GDM1 (cell line): ENCODE data around the gene MESD.

Experiments
- DNase-seq: peaks from one replicate; lab custom pipeline; 2025; lab: John Stamatoyannopoulos, UW

The MESD gene

DNA sequence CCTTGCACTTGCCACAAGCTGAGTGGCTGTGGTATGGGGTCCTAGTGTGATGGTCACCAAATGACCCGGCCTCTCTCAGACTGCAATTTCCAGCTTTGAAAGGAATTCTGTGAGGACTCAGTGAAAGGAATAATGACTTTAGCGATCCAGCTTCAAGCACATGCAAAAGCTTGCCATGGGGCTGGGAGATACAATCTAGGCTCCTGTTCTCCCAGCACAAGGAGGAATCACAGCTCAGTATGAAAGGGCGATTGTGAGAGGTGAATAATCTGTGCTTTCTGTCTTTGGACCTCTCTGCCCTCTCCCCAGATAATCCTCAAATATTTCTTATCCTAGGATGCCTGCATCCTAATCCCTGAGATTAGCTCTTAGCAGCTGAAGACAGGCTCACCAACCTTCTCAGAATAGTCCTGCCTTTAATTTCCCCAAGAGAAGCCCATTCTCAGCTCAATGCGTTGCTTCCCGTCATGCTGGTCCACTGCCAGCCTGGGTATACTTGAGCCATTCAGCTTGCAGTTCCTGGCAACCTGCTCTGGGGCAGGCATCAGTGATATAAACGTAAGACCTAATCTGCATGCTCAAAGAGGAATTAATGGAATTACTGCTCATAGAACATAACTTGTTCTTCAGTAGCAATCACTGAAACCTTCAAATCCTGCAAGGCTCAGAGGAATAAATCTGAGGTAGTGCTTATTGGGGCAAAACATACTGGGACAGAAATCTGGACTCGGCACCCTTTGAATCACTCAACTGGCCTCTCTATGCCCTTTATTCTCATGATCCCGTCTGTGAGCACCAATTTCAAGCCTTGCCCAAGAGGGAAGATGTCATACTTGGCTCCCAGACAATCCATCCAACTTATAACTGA is 26.2 kb upstream of the MESD start:
- DNase-seq = no peak

- DNase-seq = no peak
These were observed 25.0 kb upstream of the MESD start for GRCh38 chr15:81014446-81015093.

- no peak for DNase-seq
These were observed 23.8 kb upstream of the MESD start for GRCh38 chr15:81013396-81013929.

DNA sequence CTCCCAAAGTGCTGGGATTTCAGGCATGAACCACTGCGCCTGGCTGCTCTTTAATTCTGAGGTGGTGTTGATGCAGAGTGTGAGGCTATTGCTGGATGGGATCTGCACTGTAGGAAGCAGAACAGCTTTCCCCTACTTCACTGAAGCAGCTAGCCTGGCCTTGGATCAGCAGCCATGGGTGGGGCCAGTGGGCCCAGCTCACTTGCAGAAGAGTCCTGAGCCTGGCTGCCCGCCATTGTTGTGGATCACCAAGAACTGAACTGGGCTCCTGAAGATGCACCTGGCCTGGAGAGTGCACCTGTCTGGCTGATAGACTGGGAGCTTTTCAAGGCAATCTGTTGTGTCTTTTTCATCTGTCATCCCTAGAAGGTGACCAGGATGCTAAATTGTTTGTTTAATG is 23.0 kb upstream of the MESD start:
- no peak for DNase-seq

DNA sequence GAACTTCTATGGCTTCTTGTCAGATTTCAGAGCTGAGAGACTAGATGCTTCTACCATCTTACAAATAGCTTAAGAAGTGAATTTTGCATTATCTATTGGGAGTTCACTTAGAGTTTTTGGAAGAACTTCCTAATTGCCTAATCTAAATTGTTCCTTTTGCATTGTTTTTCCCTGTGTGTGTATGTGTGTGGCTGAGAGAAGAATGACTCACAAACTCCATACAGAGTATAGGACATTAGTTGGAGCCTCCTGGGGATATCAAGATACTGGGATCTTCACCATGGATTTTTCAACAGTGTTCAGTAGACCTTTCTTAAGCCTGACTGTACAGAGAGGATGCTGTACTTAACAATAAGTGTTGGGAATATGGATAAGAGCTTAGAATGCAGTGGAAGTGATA is 22.0 kb upstream of the MESD start:
- no peak for DNase-seq

DNA sequence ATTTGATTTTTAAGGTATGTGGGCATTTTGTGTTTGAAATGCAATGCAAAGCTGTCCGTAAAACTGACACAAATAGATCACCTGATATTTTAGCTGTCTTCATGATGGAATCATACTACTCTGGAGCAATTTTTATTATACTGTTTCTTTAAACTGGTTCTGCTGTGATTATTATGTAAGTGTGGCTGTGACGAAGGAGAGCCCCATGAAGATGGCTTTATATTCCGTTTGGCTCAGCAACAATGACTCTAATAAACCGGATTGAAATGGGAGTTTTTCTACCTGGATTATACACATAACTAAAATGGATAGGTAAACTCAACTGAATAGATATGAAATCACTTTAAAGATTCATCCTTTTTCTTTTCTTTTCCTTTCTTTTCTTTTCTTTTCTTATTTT is 20.5 kb upstream of the MESD start:
- DNase-seq = no peak

GRCh38 chr15:81008312-81008711 is 18.7 kb upstream of the MESD start:
- DNase-seq = no peak

DNA sequence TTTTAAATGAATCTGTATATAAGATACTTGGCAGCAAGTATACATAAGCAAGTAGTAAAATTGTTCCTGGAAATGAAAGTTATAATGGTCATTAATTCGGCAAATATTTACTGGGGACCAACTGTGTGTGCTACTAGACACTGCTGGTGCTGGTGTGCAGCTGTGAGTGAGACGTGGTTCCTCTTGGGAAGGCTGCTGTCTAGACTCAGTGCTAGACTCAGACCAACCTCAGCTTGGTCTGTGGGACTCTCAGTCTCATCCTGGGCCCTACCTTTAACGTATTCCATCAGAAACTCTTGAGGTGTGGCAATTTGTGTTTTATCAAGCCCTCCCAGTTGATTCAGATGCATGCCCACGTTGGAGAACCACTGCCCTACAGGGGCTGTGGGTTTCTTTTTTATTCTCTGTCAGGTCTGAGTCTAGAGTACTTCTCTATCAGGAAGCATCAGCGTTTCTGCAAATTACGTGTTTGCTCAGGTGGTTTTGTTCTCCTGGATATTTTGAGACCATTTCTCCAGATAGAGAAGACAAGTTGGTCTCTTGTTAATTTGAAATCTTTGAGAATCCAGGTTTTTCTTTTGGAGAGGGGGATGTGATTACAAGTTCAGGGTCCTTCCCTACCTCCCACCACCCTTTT is 17.9 kb upstream of the MESD start:
- no peak for DNase-seq

GRCh38 chr15:81006124-81006523 is 16.5 kb upstream of the MESD start:
- DNase-seq = no peak

DNA sequence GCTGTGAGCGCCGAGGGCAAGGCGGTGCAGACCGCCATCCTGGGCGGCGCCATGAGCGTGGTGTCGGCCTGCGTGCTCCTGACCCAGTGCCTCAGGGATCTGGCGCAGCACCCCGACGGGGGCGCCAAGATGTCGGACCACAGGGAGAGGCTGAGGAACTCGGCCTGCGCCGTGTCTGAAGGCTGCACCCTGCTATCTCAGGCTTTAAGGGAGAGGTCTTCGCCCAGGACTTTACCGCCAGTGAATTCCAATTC is 13.4 kb upstream of the MESD start:
- DNase-seq = no peak

GRCh38 chr15:81002331-81003096 is 12.9 kb upstream of the MESD start:
- DNase-seq = no peak

- DNase-seq = no peak
These were observed 12.4 kb upstream of the MESD start for GRCh38 chr15:81002009-81002330.

DNA sequence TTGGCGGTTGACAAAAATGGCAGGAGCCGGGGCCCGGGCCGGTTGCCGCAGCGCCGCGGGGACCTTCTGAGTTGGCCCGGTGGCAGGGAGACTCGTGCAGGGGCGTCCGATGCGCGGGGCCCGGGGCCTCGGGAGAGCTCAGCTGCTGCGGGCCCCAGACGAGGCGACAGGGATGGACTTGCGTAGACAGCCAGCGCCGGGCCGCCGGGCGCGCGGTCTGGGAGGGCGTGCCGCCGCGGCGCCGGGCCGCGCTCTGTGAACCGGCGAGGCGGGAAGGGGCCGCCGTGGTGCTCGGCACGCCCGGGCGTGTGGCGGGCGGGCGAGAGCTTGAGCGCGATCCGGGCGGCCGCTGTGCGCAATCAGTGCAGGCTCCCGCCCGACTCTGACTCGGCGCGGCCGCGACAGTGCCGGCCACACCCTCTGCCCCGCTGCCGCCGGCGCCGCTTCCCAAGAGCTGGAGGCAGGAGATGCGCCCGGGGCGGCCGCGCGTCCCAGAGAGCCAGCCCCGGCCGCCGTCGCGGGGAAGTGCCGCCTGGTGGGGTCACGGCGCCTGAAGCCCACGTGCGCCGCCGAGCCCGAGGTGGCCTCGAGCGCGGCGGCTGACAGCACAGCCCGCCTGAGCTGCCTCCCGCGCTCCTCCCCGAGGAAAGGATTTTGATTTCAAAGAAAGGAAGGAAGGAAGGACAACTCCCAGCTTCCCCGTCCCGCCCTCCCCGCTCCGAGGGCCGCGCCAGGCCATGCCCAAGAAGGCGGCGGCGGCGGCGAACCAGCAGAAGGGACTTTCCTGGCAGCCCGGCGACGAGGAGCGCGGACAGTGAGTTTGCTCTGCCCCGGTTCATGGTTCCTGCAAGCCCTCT is 11.8 kb upstream of the MESD start:
- DNase-seq = no peak

- peak; percentile 94 for DNase-seq
These were observed 11.1 kb upstream of the MESD start, which contains the start of gene TLNRD1 for GRCh38 chr15:81000624-81001151. Gene TLNRD1 (plus strand): TSS chr15:81000923. CDS start chr15:81002272, 1,349 bp downstream.

DNA sequence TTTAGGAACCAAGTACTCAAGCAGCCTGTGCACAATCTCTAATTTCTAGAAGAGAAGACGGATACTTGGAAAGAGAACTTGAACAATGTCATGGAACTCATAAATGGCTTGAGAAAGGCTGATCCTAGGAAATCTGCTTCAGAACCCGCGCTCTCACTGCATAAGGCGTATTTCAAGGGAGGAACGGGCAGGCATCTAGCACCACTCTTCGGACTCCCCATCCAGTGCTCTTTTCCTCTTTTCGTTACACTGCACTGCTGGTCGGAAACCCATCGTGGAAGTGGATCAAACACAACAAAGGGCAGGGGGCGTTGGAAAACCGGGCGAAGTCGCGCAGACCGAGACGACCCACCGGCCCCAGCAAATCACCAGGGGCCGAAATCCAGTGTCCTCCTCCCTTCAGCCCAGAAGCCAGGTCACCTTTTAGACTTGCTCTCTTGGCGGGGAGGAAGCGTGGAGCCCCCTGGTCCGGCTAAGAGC is 10.6 kb upstream of the MESD start:
- DNase-seq = no peak

DNA sequence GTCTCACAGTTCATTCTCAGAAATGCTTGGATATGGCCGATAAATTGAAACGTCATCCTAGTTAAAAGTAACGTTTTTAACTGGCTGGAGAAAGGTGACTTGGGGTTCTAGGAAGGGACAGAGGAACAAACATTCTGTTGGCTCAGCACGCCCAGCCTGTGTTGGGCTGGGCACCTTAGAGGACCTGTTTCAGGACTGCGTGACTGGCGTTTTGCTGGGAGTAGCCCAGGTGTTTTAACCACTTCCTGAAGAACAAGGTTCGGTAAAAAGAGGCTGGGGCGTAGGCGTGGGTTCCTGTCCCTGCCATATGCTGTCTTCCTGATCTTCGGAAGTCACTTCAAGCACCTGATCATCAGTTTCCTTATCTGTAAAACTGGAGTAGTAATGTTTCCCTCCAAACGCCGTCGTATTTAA is 10.0 kb upstream of the MESD start:
- no peak for DNase-seq

DNA sequence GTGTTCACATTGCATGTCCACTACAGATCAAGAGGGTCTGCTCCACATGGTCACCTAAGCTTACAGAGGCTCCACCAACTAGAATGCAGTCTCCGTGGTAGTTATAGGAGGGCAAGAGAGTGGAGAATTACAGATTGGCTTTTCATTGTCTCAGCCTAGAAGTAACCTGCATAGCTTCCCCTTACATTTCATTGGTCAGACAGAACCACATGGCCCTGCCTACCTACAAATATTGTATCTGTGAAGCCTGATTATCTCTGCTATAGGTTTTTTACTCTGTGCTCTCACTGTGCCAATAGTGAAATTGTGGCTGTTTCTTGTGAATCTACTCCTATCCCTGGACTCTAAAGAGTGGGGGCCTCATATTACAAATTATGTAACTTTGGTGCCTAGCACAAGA is 8.6 kb upstream of the MESD start:
- no peak for DNase-seq

DNA sequence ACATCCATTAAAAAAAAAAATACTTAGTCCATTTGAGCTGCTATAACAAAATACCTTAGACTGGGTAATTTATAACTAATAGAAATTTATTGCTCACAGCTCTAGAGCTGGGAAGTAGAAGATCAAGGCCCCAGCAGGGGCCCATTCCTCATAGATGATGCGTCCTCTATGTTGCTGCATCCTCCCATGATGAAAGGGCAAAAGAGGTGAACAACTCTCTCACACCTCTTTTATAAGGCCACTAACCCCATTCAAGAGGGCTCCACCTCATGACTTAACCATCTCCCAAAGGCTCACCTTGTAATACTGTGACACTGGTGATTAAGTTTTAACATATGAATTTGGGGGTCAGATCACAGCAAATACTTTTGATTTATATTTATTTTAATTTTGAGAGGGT is 8.1 kb upstream of the MESD start:
- no peak for DNase-seq

DNA sequence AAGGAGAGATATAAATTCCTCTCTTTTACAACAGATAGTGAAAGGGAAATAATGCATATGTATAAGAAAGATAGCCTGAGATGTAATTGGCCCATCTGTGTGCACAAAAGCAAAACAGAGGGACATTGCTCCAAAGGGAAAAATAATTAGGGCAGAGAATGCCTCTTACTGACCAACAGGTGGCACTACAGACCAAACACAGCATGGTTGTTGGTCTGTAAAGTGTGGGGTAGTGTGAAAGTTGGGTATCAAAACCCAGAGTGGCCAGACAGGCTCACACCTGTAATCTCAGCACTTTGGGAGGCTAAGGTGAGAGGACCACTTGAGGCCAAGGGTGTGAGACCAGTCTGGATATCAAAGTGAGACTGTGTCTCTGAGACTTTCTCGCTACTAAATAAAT is 6.6 kb upstream of the MESD start:
- peak; percentile 44 for DNase-seq

GRCh38 chr15:80992441-80992840 is 2.8 kb upstream of the MESD start:
- no peak for DNase-seq

DNA sequence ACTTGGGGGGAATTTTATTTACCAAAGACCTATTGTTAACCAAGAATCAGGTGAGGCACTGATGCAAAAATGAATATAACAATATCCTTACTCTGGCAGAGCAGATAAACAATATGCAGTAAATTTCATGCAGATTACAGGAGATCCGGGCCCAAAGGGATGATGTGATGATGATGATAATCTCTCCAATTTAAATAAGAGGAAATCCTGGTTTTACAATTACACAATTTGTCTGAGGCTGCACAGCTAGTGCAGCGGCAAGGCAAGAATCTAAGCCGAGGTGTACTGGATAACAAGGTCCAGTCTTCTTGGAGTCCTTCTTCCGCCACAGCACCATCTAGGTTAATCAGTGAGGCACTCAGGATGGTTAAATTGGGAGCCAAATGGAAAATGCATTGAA is 2.4 kb upstream of the MESD start:
- DNase-seq = no peak
